Esophagus mucosa (tissue), 1 donor: ENCODE data around the gene FERMT2. TPM values are rescaled to one million over a fixed set of nuclear protein-coding genes. Genes with fewer than 3 reads are reported as not detected.

ENCODE experiments used
- ATAC-seq: fragments of 200-7000 bp; cut with Tn5 transposase; one replicate; pipeline ENCODE4 v1.9.1; 2020
- total RNA-seq: library from RNA; stranded (reverse); gene quantifications from one replicate; pipeline ENCODE4 v1.2.4, GENCODE V29; 2023
- donor health status: DM: yes; HTN: yes; CAD: no.

FERMT2 gene
- total RNA-seq, 1 donor from 2014 or later, result 4.1 TPM

DNA sequence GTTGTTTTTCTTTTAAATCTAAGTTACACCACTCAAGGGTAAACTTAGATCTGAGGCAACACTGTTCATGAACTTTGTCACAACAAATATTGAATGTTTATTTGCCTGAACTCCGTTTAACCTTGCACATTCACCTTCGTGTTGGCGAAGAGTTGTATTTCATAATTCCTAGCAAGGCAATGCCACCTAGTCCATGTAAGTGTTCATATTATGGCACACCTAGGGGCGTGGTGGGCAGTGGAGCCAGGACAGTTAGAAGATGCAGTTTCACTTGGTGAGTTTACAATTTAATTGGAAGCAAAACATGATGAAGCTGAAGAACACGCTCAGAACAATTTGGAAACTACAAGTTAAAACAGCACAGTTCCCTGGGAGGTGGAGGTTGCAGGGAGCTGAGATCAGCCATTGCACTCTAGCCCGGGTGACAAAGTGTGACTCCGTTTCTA, 129.0 kb downstream of the FERMT2 start:
- ATAC-seq, result peak; percentile 31

DNA sequence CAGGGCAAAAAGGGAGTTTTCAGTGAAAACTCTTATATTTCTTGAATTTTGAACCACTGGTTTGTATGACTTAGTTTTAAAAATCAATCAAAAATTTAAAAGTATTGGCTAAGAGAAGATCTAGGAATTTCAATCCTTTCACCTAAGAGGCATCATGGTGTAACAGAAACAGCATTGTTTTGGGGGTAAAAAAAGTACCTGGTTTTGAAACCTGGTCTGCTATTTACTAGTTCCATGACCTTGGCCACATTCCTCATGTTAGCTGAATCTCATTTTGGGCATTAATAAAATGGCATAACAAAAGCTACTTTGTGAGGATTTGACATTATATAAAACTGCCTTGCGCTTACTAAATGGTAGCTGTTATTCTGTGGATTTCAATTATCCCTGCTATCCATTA, 142.7 kb downstream of the FERMT2 start:
- no peak for ATAC-seq

Other genes starting within 250 kb of the FERMT2 start
- gene PSMC6, start 243.8 kb downstream of the FERMT2 start, total RNA-seq, result 66.8 TPM
- 13.7 TPM for gene STYX, start 220.9 kb downstream of the FERMT2 start, total RNA-seq
- 18.2 TPM for gene GNPNAT1, start 159.4 kb downstream of the FERMT2 start, total RNA-seq
- gene DDHD1, start 202.3 kb upstream of the FERMT2 start, total RNA-seq, result 2.8 TPM